ENCODE data around the gene VAC14.

DNA sequence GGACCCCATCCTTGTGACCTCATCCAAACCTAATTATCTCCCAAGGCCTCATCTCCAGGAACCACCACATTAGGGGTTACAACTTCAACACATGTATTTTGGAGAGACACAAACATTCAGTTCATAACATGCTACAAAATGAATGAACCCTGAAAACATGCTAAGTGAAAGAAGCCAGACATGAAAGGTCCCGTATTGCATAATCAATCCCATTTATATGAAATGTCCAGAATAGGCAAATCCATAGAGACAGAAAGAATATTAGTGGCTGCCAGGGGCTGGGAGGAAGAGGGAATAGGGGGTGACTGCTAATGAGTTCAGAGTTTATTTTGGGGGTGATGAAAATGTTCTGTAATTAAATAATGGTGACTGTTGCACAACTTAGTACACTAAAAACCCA is 158.3 kb downstream of the VAC14 start:
- TF ChIP-seq TAF1 (IDR thresholded peaks at IDR 0.05; ENCODE audit: low read depth) (no peak), CTCF (IDR thresholded peaks at IDR 0.05; ENCODE audit: poor library complexity, severe bottlenecking) (no peak), POLR2AphosphoS5 (IDR thresholded peaks at IDR 0.05) (no peak)
